GM06990 (cell line): ENCODE data around the gene SKIL.
"Not testable (repeated sequence)": the region's sequence is repeated elsewhere in the genome, so short reads cannot be mapped to it uniquely, and the experiment has no call there.

Experiments
- DNase-seq: peaks from one replicate; pipeline ENCODE4 v3.0.0-alpha.2; 2011; ENCODE audit not compliant: insufficient read length; ENCODE audit errors: extremely low read depth
- H3K27me3 ChIP-seq: replicated peaks from 2 replicates; pipeline ENCODE4 v1.6.0; 2011; ENCODE audit warnings: low read length; ENCODE audit not compliant: control insufficient read depth, insufficient read depth
- H3K36me3 ChIP-seq: 2 replicates; pipeline ENCODE4 v1.5.1; 2011; ENCODE audit warnings: low read length; ENCODE audit not compliant: control insufficient read depth, insufficient read depth
- H3K4me3 ChIP-seq: replicated peaks from 2 replicates; pipeline ENCODE4 v1.5.1; 2011; ENCODE audit warnings: low read depth, mild to moderate bottlenecking, control low read depth, low read length
- CTCF ChIP-seq: IDR thresholded peaks from 2 replicates; pipeline ENCODE4 v1.5.1; 2011; ENCODE audit warnings: low read length, control low read depth, mild to moderate bottlenecking, inconsistent platforms; ENCODE audit not compliant: insufficient read depth, poor library complexity, severe bottlenecking

SKIL gene

GRCh38 chr3:170322566-170323269, 34.8 kb upstream of the SKIL start:
- DNase-seq, result no peak
- no peak for TF ChIP-seq CTCF
- Histone ChIP-seq H3K27me3 (no peaks in the 10 kb centered on the region), H3K4me3 (no peak overlapping the region), H3K36me3 (no peaks in the 10 kb centered on the region)

GRCh38 chr3:170323331-170323730, 34.2 kb upstream of the SKIL start:
- no peak for DNase-seq
- no peak for TF ChIP-seq CTCF
- Histone ChIP-seq H3K27me3 (no peaks in the 10 kb centered on the region), H3K4me3 (no peak overlapping the region), H3K36me3 (no peaks in the 10 kb centered on the region)

- no peak for TF ChIP-seq CTCF
- DNase-seq, result no peak
- Histone ChIP-seq H3K4me3 (no peak overlapping the region), H3K36me3 (no peaks in the 10 kb centered on the region), H3K27me3 (no peaks in the 10 kb centered on the region)
These were observed 32.6 kb upstream of the SKIL start for GRCh38 chr3:170324962-170325361.

- no peaks in the 10 kb centered on the region for H3K36me3 ChIP-seq
- no peak overlapping the region for H3K4me3 ChIP-seq
- H3K27me3 ChIP-seq, result no peaks in the 10 kb centered on the region
- no peak for TF ChIP-seq CTCF
- DNase-seq, result no peak
These were observed 30.3 kb upstream of the SKIL start for GRCh38 chr3:170327040-170327808.

- DNase-seq, H3K36me3 ChIP-seq, H3K27me3 ChIP-seq, H3K4me3 ChIP-seq: not testable (repeated sequence)
These were observed 29.5 kb upstream of the SKIL start for GRCh38 chr3:170327868-170328548.

- Histone ChIP-seq H3K4me3 (no peak overlapping the region), H3K27me3 (no peaks in the 10 kb centered on the region), H3K36me3 (no peaks in the 10 kb centered on the region)
- TF ChIP-seq CTCF, result no peak
- DNase-seq, result no peak
These were observed 27.1 kb upstream of the SKIL start for GRCh38 chr3:170330366-170330765.
